HG03457 (cell line): ENCODE measurements around the gene GJB6.

Experiments used
- ATAC-seq: cut with Tn5 transposase; IDR thresholded peaks from one replicate; pipeline ENCODE4 v1.9.1; 2021; ENCODE audit warnings: moderate number of reproducible peaks; ENCODE audit not compliant: unreplicated experiment

The GJB6 gene

GRCh38 chr13:20188667-20189553 lies 43.2 kb downstream of the GJB6 start:
- no peak for ATAC-seq

- ATAC-seq = no peak
Observed at GRCh38 chr13:20186771-20187170, 45.3 kb downstream of the GJB6 start.

- no peak for ATAC-seq
Observed at GRCh38 chr13:20185366-20186056, 46.6 kb downstream of the GJB6 start.

- ATAC-seq = no peak
Observed at GRCh38 chr13:20182231-20182846, 49.8 kb downstream of the GJB6 start.

GRCh38 chr13:20181188-20181587 lies 50.9 kb downstream of the GJB6 start:
- ATAC-seq = no peak

- ATAC-seq = no peak
Observed at GRCh38 chr13:20178156-20178555, 54.0 kb downstream of the GJB6 start.

- no peak for ATAC-seq
Observed at GRCh38 chr13:20177049-20177831, 54.9 kb downstream of the GJB6 start.

- ATAC-seq = no peak
Observed at GRCh38 chr13:20175907-20176652, 56.0 kb downstream of the GJB6 start.

GRCh38 chr13:20175406-20175794 lies 56.7 kb downstream of the GJB6 start:
- ATAC-seq = no peak

GRCh38 chr13:20174656-20175405 lies 57.3 kb downstream of the GJB6 start:
- peak; percentile 69 for ATAC-seq

GRCh38 chr13:20173116-20173746 lies 58.9 kb downstream of the GJB6 start:
- no peak for ATAC-seq
